IPS DF 4.7 (cell line): ENCODE results near the gene TIA1.
"Not testable (repeated sequence)": the region's sequence is repeated elsewhere in the genome, so short reads cannot be mapped to it uniquely, and the experiment has no call there.

Experiments used
- DNase-seq: peaks from one replicate; pipeline ENCODE4 v3.0.0-alpha.2; 2013; ENCODE audit warnings: low spot score; ENCODE audit errors: extremely low read depth

Gene TIA1

DNA sequence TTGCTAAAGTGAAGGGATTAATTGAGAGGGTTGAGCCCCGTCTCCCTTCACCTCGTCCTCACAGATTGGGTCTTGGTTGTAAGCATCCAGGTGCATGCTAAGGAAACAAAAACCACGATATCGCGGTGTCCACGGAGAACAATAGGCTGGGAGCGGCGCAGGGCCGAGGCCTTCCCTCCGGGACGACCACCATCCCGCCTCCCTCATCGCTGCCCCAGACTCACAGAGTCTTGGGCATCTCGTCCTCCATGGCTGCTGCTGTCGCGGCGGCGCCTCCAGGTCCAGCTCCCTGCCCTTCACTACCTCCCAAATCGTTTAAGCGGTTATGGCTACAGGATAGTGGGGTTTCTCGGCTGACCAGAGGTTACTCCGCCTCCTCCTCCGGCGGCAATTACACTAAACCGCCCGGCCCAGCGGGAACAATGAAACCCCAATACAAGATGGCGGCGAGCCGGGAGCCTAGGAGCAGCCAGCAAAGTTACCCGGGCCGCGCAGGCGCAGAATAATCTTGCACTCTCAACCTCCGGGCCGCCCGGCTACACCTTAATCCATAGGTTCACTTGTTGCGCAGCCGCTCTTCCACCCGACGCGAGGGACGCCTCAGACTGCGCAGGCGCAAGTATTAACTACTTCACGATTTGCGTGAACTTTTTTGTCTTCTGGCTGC is at the start of gene TIA1:
Gene TIA1, minus strand, starts transcription at position 448 of the 667 bp plus-strand sequence. Its CDS starts 198 bp downstream, at position 250.
- DNase-seq, result no peak

DNA sequence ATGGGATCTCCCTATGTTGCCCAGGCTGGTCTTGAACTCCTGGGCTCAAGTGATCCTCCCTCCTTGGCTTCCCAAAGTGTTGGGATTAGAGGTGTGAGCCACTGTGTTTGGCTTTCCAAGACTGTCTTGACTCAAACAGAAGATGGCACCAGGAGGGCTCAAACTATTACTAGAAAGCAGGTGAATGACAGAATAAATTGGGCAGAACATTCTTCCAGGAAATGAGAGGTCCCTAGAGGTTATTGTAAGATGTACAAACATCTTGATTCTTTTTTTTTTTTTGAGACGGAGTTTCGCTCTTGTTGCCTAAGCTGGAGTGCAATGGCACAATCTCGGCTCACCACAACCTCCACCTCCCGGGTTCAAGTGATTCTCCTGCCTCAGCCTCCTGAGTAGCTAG is 49.4 kb upstream of the TIA1 start:
- not testable (repeated sequence) for DNase-seq

- no peak for DNase-seq
Measured at GRCh38 chr2:70283500-70284191, 35.2 kb upstream of the TIA1 start.

DNA sequence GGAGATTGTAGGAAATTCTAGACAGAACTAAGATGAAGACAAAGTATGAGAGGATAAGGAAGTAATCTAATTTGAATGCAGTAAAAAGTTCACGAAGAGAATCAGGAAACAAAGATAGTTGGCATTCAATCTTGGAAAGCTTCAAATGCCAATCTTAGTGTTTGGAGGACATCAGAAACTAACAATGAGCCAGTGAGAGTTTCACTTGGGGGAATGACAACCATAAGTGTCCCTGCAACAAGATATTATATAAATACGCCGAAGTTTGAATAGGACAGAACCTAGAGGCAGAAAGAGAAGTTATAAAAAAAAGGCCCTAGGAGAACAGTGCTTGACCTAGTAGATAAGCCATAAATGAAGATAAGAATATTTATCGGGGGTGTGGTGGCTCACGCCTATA is 34.0 kb upstream of the TIA1 start:
- no peak for DNase-seq

DNA sequence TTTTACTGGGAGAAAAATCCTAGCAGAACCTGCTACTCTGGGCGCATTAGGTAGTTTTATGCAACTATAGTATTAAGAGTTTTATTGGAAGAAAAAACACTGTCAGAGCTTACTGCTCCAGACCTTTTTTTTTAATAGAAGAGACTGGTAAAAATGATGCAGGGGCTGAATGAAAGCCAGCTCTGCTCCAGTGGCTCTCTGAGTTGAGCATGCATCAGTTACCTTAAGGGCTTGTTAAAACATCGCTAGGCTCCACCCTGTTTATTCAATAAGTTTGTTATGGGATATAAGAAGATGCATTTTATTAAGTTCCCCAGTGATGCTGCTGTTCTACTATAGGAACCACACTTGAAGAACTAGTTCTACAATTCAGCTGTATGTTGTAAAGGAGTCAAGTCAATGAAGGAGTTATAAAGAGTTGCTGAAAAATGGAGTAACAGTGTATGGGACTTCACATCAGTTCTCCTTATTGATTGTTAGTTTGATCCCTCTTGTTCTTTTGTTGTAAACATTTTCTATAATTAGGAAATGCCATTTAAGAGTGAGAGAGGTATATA is 31.9 kb upstream of the TIA1 start:
- DNase-seq, result no peak

DNA sequence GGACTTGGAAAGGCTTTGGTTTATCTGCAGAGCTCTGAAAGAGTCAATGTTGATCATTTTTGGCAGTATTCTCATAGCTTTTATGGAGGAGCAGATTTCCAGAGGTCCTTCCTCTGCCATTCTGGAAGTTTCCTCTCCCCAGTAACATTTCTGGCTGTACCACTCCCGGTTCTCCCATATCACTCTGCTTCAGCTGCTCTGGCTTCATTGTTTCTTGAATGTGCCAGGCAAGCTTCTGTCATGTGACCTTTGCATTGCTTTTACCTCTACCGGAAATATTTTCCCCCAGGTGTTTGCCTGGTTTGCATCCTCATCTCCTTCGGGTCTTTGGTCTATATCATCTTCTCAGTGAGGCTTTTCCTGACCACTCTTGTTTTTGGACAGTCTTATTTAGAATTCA is 21.9 kb upstream of the TIA1 start:
- DNase-seq, result no peak

- DNase-seq, result not testable (repeated sequence)
Measured at GRCh38 chr2:70269422-70270302, 21.2 kb upstream of the TIA1 start.

GRCh38 chr2:70266925-70267324 is 18.5 kb upstream of the TIA1 start:
- DNase-seq, result not testable (repeated sequence)

DNA sequence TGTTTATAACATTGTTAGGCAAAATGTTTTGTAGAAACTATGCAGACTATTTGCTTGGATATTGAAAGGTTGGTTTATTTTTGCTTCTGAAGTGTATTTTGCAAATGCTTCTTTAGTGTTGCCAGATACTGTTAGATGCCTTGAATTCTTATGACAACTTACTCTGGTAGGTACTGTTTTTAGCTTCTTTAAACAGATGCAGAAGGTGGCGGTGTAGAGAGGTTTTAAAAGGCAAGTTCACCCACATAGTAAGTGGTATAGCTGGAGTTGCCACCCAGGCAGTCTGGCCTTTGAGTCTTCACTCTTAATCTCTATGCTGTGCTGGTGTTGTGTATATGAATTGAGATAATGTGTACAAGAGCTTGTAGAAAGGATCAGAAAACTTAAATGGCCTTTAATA is 13.1 kb upstream of the TIA1 start:
- DNase-seq, result no peak

DNA sequence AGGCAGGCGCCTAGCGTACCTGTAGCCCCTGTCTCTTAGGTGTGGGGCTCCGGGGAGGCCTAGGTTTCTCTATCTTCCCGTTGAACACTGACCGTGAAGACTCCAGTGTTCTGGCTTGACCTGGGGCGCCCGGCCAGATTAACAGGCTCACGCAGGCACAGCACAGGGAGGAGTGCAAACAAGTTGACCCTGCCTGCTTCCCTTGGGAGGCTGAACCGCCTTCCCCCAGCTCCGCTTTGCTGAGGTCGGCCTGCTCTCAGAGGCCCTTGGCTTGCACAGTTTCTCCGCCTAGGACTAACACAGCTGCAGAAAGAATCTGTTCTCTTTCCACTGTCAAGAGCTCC is 10.1 kb upstream of the TIA1 start:
- DNase-seq, result no peak

GRCh38 chr2:70255637-70256314 is 7.3 kb upstream of the TIA1 start:
- DNase-seq, result no peak

DNA sequence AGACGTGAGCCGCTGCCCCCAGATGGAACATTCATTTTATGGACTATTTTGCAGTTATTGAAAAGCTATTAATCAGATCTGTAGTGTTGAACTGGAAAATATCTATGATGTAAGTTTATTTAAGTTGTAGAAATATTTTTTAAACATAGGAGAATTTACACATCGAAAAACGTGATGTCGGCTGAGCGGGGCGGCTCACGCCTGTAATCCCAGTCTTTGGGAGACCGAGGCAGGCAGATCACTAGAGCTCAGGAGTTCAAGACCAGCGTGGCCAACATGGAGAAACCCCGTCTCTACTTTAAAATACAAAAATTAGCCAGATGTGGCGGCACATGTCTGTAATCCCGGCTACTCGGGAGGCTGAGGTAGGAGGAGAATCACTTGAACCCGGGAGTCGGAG is 2.0 kb upstream of the TIA1 start:
- no peak for DNase-seq

DNA sequence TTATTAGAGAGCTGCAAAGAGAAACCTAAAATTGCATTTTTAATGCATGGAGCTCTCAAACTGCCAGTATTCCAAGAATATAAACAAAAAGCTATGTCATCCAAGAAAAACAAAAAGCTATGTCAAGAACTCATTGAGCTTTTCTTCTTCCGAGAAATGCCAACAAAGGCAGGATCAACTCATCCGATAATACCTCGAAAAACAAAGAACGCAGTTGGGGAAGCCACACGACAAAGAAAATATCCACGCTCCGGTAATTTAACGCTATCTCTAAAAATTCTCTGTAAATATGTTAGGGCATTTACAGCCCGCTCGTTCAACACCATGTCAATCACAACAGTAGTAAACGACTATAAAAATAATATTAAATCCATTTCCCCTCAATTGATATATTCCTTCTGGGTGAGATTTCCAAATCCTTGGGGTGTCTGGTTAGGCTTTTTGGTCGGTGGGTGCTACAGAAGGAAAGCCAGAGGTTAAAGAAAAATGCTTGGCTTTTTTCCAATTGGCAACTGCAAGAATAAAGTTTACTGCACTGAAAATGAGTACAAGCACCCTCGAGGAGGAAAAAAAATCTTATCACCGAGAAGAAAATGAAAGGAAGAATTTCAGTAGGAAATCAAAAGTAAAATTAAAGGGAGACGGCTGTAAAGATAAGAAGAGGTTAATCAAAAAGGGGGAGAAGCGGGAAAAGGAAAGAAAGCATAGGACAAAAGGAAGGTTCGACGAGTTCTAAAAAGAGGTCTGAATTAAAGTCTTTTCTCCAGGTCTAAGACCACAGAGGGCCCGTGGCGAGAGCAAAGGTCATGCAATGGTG is 856 bp downstream of the TIA1 start:
- no peak for DNase-seq

DNA sequence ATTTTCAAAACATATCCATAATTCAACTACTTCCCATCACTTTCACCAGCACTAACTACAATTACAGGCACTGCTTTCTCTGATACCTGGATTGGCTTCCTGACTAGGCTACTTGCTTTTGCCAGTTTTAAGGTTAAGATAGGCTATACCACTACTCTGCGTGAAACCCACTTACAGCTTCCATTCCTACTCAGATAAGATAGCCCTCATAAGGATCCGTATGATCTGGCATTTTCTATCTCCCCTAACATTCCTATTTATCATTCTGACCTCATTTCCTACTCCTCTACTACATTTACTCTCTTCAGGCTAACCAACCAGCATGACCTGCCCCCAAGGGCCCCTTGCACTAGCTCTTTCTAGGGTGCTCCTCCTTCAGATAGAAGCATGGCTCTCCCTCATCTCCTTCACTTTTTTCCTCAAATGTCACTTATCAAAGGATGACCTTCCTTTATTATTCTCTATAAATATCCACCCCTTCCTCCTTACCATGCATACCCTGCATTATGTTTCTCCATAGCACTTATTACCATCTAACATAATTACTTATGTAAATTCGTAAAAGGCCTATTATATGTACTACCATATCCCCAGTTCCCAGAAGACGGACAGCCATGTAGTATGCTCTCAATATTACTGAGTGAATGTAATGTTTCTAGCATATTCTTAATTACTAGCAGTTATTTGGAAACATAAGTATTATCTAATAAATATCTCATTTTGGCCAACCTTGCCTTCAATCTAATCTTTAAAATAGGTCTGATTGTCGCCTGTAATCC is 4.4 kb downstream of the TIA1 start:
- no peak for DNase-seq

- DNase-seq, result no peak
Measured at GRCh38 chr2:70242552-70242951, 5.9 kb downstream of the TIA1 start.

- no peak for DNase-seq
Measured at GRCh38 chr2:70241340-70241739, 7.1 kb downstream of the TIA1 start.

DNA sequence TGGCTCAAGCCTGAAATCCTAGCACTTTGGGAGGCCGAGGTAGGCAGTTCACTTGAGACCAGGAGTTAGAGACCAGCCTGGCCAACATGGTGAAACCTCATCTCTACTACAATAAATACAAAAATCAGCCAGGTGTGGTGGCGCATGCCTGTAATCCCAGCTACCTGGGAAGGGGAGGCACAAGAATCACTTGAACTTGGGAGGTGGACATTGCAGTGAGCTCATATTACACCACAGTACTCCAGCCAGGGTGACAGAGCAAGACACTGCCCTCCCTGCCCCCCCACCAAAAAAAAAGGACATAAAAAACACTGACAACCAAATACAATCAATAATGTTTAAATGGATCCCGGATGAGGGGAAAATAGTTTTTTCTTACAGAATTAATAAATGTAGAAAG is 7.8 kb downstream of the TIA1 start:
- DNase-seq, result no peak

DNA sequence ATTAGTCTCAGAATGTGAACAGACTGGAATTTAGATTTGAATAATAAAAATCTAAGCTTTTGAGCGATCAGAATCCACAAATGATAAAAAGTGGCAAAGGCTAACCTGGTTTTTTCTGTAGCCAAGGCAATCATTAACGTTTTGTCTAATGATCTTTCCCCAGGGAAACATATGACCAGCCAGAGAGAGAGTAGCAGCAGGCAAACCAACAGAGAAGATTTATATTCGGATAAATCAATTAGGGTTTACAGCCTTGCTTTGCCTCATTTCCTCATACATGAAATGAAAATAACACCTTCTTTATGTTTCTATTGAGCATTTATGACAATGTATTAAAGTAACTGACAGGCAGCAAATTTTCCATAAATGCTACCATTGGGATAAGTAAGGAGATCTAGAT is 14.5 kb downstream of the TIA1 start:
- no peak for DNase-seq

GRCh38 chr2:70226781-70227180 is 21.6 kb downstream of the TIA1 start:
- no peak for DNase-seq

GRCh38 chr2:70223305-70223704 is 25.1 kb downstream of the TIA1 start:
- DNase-seq, result not testable (repeated sequence)
